Parathyroid adenoma (tissue), 2 donors: ENCODE measurements around the gene SEMA6B.

Experiments
- H2AFZ ChIP-seq: fragments of 300-600 bp; sonication (generic); one replicate; pipeline ENCODE4 v1.7.0; 2017; ENCODE audit warnings: antibody characterized with exemption, mild to moderate bottlenecking
- H3K27ac ChIP-seq: fragments of 300-600 bp; sonication (generic); one replicate; pipeline ENCODE4 v1.7.0; 2017
- H3K27me3 ChIP-seq: fragments of 300-600 bp; sonication (generic); one replicate; pipeline ENCODE4 v1.7.0; 2017; ENCODE audit warnings: low read length; ENCODE audit not compliant: control insufficient read depth, insufficient read depth
- H3K36me3 ChIP-seq: fragments of 300-600 bp; sonication (generic); one replicate; pipeline ENCODE4 v1.7.0; 2017; ENCODE audit warnings: low read length; ENCODE audit not compliant: control insufficient read depth, insufficient read depth
- H3K4me1 ChIP-seq: fragments of 300-600 bp; sonication (generic); one replicate; pipeline ENCODE4 v1.7.0; 2017; ENCODE audit warnings: control low read depth
- H3K4me2 ChIP-seq: fragments of 300-600 bp; sonication (generic); one replicate; pipeline ENCODE4 v1.7.0; 2017; ENCODE audit warnings: low read length
- H3K4me3 ChIP-seq: fragments of 300-600 bp; sonication (generic); one replicate; pipeline ENCODE4 v1.7.0; 2017; ENCODE audit warnings: low read depth, low read length
- H3K79me2 ChIP-seq: fragments of 300-600 bp; sonication (generic); one replicate; pipeline ENCODE4 v1.7.0; 2017; ENCODE audit warnings: control low read depth
- H3K9ac ChIP-seq: fragments of 300-600 bp; sonication (generic); one replicate; pipeline ENCODE4 v1.7.0; 2017; ENCODE audit warnings: mild to moderate bottlenecking
- H3K9me3 ChIP-seq: fragments of 300-600 bp; sonication (generic); one replicate; pipeline ENCODE4 v1.7.0; 2017; ENCODE audit warnings: low read length; ENCODE audit not compliant: control insufficient read depth
- CTCF ChIP-seq: fragments of 300-600 bp; sonication (generic); IDR thresholded peaks from one replicate; pipeline ENCODE4 v1.7.0; 2017; ENCODE audit warnings: antibody characterized with exemption, mild to moderate bottlenecking
- donor health status: primary hyperparathyroidism.

SEMA6B gene

GRCh38 chr19:4602173-4602788, 42.8 kb upstream of the SEMA6B start:
- Histone ChIP-seq H3K27ac (no peak overlapping the region), H2AFZ (no peak overlapping the region), H3K9ac (no peak overlapping the region), H3K9me3 (no peaks in the 10 kb centered on the region), H3K4me3 (no peak overlapping the region), H3K79me2 (no peaks in the 10 kb centered on the region), H3K36me3 (no peaks in the 10 kb centered on the region), H3K4me2 (no peak overlapping the region), H3K27me3 (no peaks in the 10 kb centered on the region), H3K4me1 (peaks cover 3% of the 10 kb centered on the region)
- no peak for TF ChIP-seq CTCF

- no peak overlapping the region for H3K27ac ChIP-seq
- H2AFZ ChIP-seq: no peak overlapping the region
- H3K79me2 ChIP-seq: no peaks in the 10 kb centered on the region
- H3K36me3 ChIP-seq: no peaks in the 10 kb centered on the region
- no peak overlapping the region for H3K4me3 ChIP-seq
- H3K9me3 ChIP-seq: no peaks in the 10 kb centered on the region
- no peaks in the 10 kb centered on the region for H3K4me1 ChIP-seq
- no peak for TF ChIP-seq CTCF
- H3K4me2 ChIP-seq: no peak overlapping the region
- no peak overlapping the region for H3K9ac ChIP-seq
- H3K27me3 ChIP-seq: no peaks in the 10 kb centered on the region
Measured at GRCh38 chr19:4600893-4601292, 41.4 kb upstream of the SEMA6B start.

- no peak for TF ChIP-seq CTCF
- Histone ChIP-seq H3K4me3 (no peak overlapping the region), H3K27ac (no peak overlapping the region), H3K79me2 (no peaks in the 10 kb centered on the region), H3K36me3 (no peaks in the 10 kb centered on the region), H2AFZ (no peak overlapping the region), H3K9ac (no peak overlapping the region), H3K27me3 (no peaks in the 10 kb centered on the region), H3K4me2 (no peak overlapping the region), H3K9me3 (no peaks in the 10 kb centered on the region), H3K4me1 (no peaks in the 10 kb centered on the region)
Measured at GRCh38 chr19:4600082-4600481, 40.6 kb upstream of the SEMA6B start.

- no peak overlapping the region for H2AFZ ChIP-seq
- no peaks in the 10 kb centered on the region for H3K27me3 ChIP-seq
- H3K27ac ChIP-seq: no peak overlapping the region
- H3K79me2 ChIP-seq: no peaks in the 10 kb centered on the region
- no peaks in the 10 kb centered on the region for H3K9me3 ChIP-seq
- H3K9ac ChIP-seq: no peak overlapping the region
- no peaks in the 10 kb centered on the region for H3K4me1 ChIP-seq
- no peak overlapping the region for H3K4me2 ChIP-seq
- TF ChIP-seq CTCF: no peak
- H3K4me3 ChIP-seq: no peak overlapping the region
- no peaks in the 10 kb centered on the region for H3K36me3 ChIP-seq
Measured at GRCh38 chr19:4598712-4599111, 39.2 kb upstream of the SEMA6B start.

GRCh38 chr19:4597975-4598671, 38.6 kb upstream of the SEMA6B start:
- no peaks in the 10 kb centered on the region for H3K36me3 ChIP-seq
- H3K4me2 ChIP-seq: no peak overlapping the region
- H3K4me3 ChIP-seq: no peak overlapping the region
- no peaks in the 10 kb centered on the region for H3K79me2 ChIP-seq
- H2AFZ ChIP-seq: no peak overlapping the region
- H3K9ac ChIP-seq: no peak overlapping the region
- TF ChIP-seq CTCF: no peak
- H3K9me3 ChIP-seq: no peaks in the 10 kb centered on the region
- no peak overlapping the region for H3K27ac ChIP-seq
- no peaks in the 10 kb centered on the region for H3K4me1 ChIP-seq
- no peaks in the 10 kb centered on the region for H3K27me3 ChIP-seq
